ENCODE measurements around the gene RAB9B.

The RAB9B gene

GRCh38 chrX:103861200-103861599 lies 29.1 kb upstream of the RAB9B start:
- H4K20me1 ChIP-seq (ENCODE audit: control insufficient read depth, insufficient read depth, low read depth, low read length) = no peaks in the 10 kb centered on the region
- no peaks in the 10 kb centered on the region for H3K36me3 ChIP-seq (ENCODE audit: control insufficient read depth, low read length)
- H3K9me2 ChIP-seq (replicated peaks; ENCODE audit: control insufficient read depth, low read length) = no peaks in the 10 kb centered on the region
- no peak for TF ChIP-seq EZH2phosphoT487 (IDR thresholded peaks at IDR 0.05; ENCODE audit: borderline replicate concordance, low read length)
- TF ChIP-seq CTCF (IDR thresholded peaks at IDR 0.05; ENCODE audit: low read depth, low read length, poor library complexity, severe bottlenecking) = no peak
- no peaks in the 10 kb centered on the region for H3K27me3 ChIP-seq (ENCODE audit: control insufficient read depth, low read length)
- H3K4me2 ChIP-seq (ENCODE audit: low read length) = no peak overlapping the region
- no peaks in the 10 kb centered on the region for H3F3A ChIP-seq (ENCODE audit: control insufficient read depth, insufficient read depth)
- no peak overlapping the region for H3K27ac ChIP-seq (ENCODE audit: low read depth, low read length)
- no peak overlapping the region for H3K4me3 ChIP-seq (ENCODE audit: low read length)
- no peaks in the 10 kb centered on the region for H3K9me3 ChIP-seq (ENCODE audit: control insufficient read depth, insufficient read depth, low read length)
- H3K4me1 ChIP-seq (ENCODE audit: control insufficient read depth, low read length) = no peaks in the 10 kb centered on the region
- H3K79me2 ChIP-seq (ENCODE audit: control insufficient read depth, low read length) = no peaks in the 10 kb centered on the region

GRCh38 chrX:103849558-103849957 lies 17.5 kb upstream of the RAB9B start:
- Histone ChIP-seq H3K4me1 (ENCODE audit: control insufficient read depth, low read length) (no peaks in the 10 kb centered on the region), H3K27me3 (ENCODE audit: control insufficient read depth, low read length) (no peaks in the 10 kb centered on the region), H3K4me3 (ENCODE audit: low read length) (no peak overlapping the region), H4K20me1 (ENCODE audit: control insufficient read depth, insufficient read depth, low read depth, low read length) (no peaks in the 10 kb centered on the region), H3K4me2 (ENCODE audit: low read length) (no peak overlapping the region), H3K27ac (ENCODE audit: low read depth, low read length) (no peak overlapping the region), H3F3A (ENCODE audit: control insufficient read depth, insufficient read depth) (no peaks in the 10 kb centered on the region), H3K36me3 (ENCODE audit: control insufficient read depth, low read length) (no peaks in the 10 kb centered on the region), H3K9me2 (replicated peaks; ENCODE audit: control insufficient read depth, low read length) (no peaks in the 10 kb centered on the region), H3K9me3 (ENCODE audit: control insufficient read depth, insufficient read depth, low read length) (no peaks in the 10 kb centered on the region), H3K79me2 (ENCODE audit: control insufficient read depth, low read length) (no peaks in the 10 kb centered on the region)
- TF ChIP-seq EZH2phosphoT487 (IDR thresholded peaks at IDR 0.05; ENCODE audit: borderline replicate concordance, low read length) (no peak), CTCF (IDR thresholded peaks at IDR 0.05; ENCODE audit: low read depth, low read length, poor library complexity, severe bottlenecking) (no peak)

- TF ChIP-seq EZH2phosphoT487 (IDR thresholded peaks at IDR 0.05; ENCODE audit: borderline replicate concordance, low read length) (no peak), CTCF (IDR thresholded peaks at IDR 0.05; ENCODE audit: low read depth, low read length, poor library complexity, severe bottlenecking) (no peak)
- no peaks in the 10 kb centered on the region for H3F3A ChIP-seq (ENCODE audit: control insufficient read depth, insufficient read depth)
- H3K4me3 ChIP-seq (ENCODE audit: low read length) = no peak overlapping the region
- H3K36me3 ChIP-seq (ENCODE audit: control insufficient read depth, low read length) = no peaks in the 10 kb centered on the region
- no peak overlapping the region for H3K4me2 ChIP-seq (ENCODE audit: low read length)
- H3K79me2 ChIP-seq (ENCODE audit: control insufficient read depth, low read length) = no peaks in the 10 kb centered on the region
- H3K9me2 ChIP-seq (replicated peaks; ENCODE audit: control insufficient read depth, low read length) = no peaks in the 10 kb centered on the region
- no peaks in the 10 kb centered on the region for H3K27me3 ChIP-seq (ENCODE audit: control insufficient read depth, low read length)
- no peaks in the 10 kb centered on the region for H3K9me3 ChIP-seq (ENCODE audit: control insufficient read depth, insufficient read depth, low read length)
- no peaks in the 10 kb centered on the region for H4K20me1 ChIP-seq (ENCODE audit: control insufficient read depth, insufficient read depth, low read depth, low read length)
- H3K4me1 ChIP-seq (ENCODE audit: control insufficient read depth, low read length) = no peaks in the 10 kb centered on the region
- H3K27ac ChIP-seq (ENCODE audit: low read depth, low read length) = no peak overlapping the region
These were observed 15.3 kb upstream of the RAB9B start for GRCh38 chrX:103847174-103847870.

Data from DOHH2 (cell line).